Measurements from ENCODE around the gene PTBP3. TPM values are rescaled to one million over a fixed set of nuclear protein-coding genes. Genes with fewer than 3 reads are reported as not detected.
A peak's percentile ranks its signal among the peaks of the same experiment; 100 is the strongest.

Gene PTBP3
- polyA plus RNA-seq, 1 of the 3 experiments (the other 2 are of a cell fraction): 6.1 TPM

DNA sequence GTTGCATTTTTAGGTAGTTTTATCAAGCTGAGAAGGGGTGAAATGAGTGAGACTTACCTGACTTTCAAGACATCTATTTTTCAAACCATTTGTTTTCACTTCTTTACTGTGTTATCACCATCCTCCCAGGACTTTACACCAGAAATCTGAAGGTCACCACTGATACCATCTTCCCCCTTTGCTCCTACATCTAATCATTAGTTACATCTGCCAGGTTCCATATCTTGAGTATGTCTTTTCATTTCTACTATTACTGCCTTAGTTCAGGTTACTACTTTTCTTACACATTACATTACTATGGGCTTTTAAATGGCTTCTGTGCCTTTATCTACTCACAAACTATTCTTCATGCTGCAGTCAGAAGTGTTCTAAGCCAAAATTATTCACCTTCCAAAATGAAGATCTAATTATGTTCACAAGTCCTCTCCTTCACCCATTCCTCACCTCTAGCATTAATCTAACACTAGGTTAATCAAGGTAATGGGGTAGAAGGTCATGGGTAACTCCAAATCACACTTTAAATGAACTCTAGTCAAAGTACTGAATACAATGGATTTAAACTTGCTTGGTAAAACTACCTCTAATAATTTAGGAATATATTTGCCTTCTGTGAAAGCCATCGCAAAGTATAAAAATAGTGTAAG is 44.4 kb upstream of the PTBP3 start:
- Histone ChIP-seq H3K36me3 (replicated peaks in 1 of 2; ENCODE audit: control insufficient read depth in 1 of 2, insufficient read depth in 2 of 2, low read length in 1 of 2) (no peaks in the 10 kb centered on the region), H3K27me3 (ENCODE audit: insufficient read depth) (no peaks in the 10 kb centered on the region), H3F3A (replicated peaks; ENCODE audit: insufficient read depth) (peaks cover 8% of the 10 kb centered on the region), H3K4me2 (peak overlapping the region; percentile 95), H3K9me3 (no peaks in the 10 kb centered on the region), H3K9ac (no peak overlapping the region), H3K4me3 (ENCODE audit: low read depth in 2 of 2, low read length in 1 of 2) (peak overlapping the region; percentile 73 to 94; a peak in 2 of 4 replicates), H3K79me2 (ENCODE audit: insufficient read depth) (peaks cover 39% of the 10 kb centered on the region), H3K4me1 (ENCODE audit: control insufficient read depth in 1 of 2, insufficient read depth in 2 of 2, low read depth in 1 of 2, low read length in 1 of 2) (peaks cover 3 to 4% of the 10 kb centered on the region in 2 experiments; a peak in 3 of 4 replicates), H3K27ac (ENCODE audit: low read depth in 2 of 2, low read length in 1 of 2) (no peak overlapping the region), H2AFZ (ENCODE audit: low read depth) (peak overlapping the region; percentile 95; the same call in 1 of the 2 replicates), H3K9me2 (no peaks in the 10 kb centered on the region), H4K20me1 (ENCODE audit: insufficient read depth) (no peaks in the 10 kb centered on the region)
- no peak for DNase-seq
- WGBS (ENCODE audit: low lambda C conversion rate): 91% methylated on average over 1 of the region's 1 CpG
- no peak for TF ChIP-seq ELF1 (IDR thresholded peaks at IDR 0.05)
- no peak for TF ChIP-seq SIN3A (IDR thresholded peaks at IDR 0.05; ENCODE audit: borderline replicate concordance, low read depth, low read length)
- TF ChIP-seq RCOR1 (IDR thresholded peaks at IDR 0.05; ENCODE audit: low read length): no peak
- TF ChIP-seq, protein P1, sequence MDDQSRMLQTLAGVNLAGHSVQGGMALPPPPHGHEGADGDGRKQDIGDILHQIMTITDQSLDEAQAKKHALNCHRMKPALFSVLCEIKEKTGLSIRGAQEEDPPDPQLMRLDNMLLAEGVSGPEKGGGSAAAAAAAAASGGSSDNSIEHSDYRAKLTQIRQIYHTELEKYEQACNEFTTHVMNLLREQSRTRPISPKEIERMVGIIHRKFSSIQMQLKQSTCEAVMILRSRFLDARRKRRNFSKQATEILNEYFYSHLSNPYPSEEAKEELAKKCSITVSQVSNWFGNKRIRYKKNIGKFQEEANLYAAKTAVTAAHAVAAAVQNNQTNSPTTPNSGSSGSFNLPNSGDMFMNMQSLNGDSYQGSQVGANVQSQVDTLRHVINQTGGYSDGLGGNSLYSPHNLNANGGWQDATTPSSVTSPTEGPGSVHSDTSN (IDR thresholded peaks at IDR 0.05): no peak
- TF ChIP-seq, protein P2, sequence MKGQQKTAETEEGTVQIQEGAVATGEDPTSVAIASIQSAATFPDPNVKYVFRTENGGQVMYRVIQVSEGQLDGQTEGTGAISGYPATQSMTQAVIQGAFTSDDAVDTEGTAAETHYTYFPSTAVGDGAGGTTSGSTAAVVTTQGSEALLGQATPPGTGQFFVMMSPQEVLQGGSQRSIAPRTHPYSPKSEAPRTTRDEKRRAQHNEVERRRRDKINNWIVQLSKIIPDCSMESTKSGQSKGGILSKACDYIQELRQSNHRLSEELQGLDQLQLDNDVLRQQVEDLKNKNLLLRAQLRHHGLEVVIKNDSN (IDR thresholded peaks at IDR 0.05; ENCODE audit: borderline replicate concordance, low read depth): no peak
- TF ChIP-seq EP300 (IDR thresholded peaks at IDR 0.05; ENCODE audit: borderline replicate concordance in 1 of 2, low read depth in 1 of 2, low read length in 1 of 2): no peak
- no peak for TF ChIP-seq TEAD4 (IDR thresholded peaks at IDR 0.05; ENCODE audit: borderline replicate concordance, insufficient read depth)
- TF ChIP-seq FOXJ3 (CRISPR knock-in tag; IDR thresholded peaks at IDR 0.05): no peak
- no peak for TF ChIP-seq NRF1 (IDR thresholded peaks at IDR 0.05; ENCODE audit: low read depth, low read length)
- TF ChIP-seq YY1 (IDR thresholded peaks at IDR 0.05; ENCODE audit: low read depth): no peak
- TF ChIP-seq MEF2A (IDR thresholded peaks at IDR 0.05; ENCODE audit: borderline replicate concordance, low read depth): no peak
- ChIA-PET CTCF (interaction anchor here (1.3 to 1.4 kb wide), 2 partner anchors 16 to 442 kb away, joined by 3 to 5 read pairs; no protein-coding TSS in a partner anchor), POLR2A (interaction anchor here (0.8 kb wide), 1 partner anchor 205 kb away, joined by 3 read pairs; no protein-coding TSS in a partner anchor)

DNA sequence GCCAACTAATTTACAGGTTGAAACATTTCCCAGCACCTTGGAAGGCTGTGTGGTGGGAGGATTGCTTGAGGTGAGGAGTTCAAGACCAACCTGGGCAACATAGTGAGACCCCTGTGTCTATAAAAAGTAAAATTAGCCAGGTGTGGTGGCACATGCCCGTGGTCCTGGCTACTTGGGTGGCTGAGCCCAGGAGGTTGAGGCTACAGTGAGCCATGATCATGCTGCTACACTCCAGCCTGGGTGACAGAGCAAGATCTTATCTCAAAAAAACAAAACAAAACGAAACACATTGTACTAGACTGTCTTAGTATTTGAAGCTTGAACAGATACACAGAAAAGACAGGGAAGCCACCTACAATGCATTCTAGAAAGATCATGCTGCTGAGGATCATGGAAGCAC is 43.7 kb upstream of the PTBP3 start:
- peaks cover 31% of the 10 kb centered on the region for H3K79me2 ChIP-seq (ENCODE audit: insufficient read depth)
- CTCF ChIA-PET: interaction anchor here (1.3 to 1.4 kb wide), 2 partner anchors 16 to 443 kb away, joined by 3 to 5 read pairs; no protein-coding TSS in a partner anchor
- WGBS (ENCODE audit: low lambda C conversion rate): 56% methylated on average over 2 of the region's 2 CpGs
- H2AFZ ChIP-seq (ENCODE audit: low read depth): no peak overlapping the region
- no peak overlapping the region for H3K9ac ChIP-seq
- H3K4me3 ChIP-seq (ENCODE audit: low read depth in 2 of 2, low read length in 1 of 2): no peak overlapping the region
- H3F3A ChIP-seq (replicated peaks; ENCODE audit: insufficient read depth): peaks cover 8% of the 10 kb centered on the region
- H3K9me3 ChIP-seq: no peaks in the 10 kb centered on the region
- no peaks in the 10 kb centered on the region for H3K27me3 ChIP-seq (ENCODE audit: insufficient read depth)
- H4K20me1 ChIP-seq (ENCODE audit: insufficient read depth): no peaks in the 10 kb centered on the region
- peak overlapping the region; percentile 95; the same call in 1 of the 2 replicates for H3K4me2 ChIP-seq
- POLR2A ChIA-PET: interaction anchor here (0.8 kb wide), 1 partner anchor 204 kb away, joined by 3 read pairs; no protein-coding TSS in a partner anchor
- no peak overlapping the region for H3K27ac ChIP-seq (ENCODE audit: low read depth in 2 of 2, low read length in 1 of 2)
- H3K9me2 ChIP-seq: no peaks in the 10 kb centered on the region
- H3K4me1 ChIP-seq (ENCODE audit: control insufficient read depth in 1 of 2, insufficient read depth in 2 of 2, low read depth in 1 of 2, low read length in 1 of 2): peaks cover 3% of the 10 kb centered on the region in 2 experiments; a peak in 2 of 4 replicates
- H3K36me3 ChIP-seq (replicated peaks in 1 of 2; ENCODE audit: control insufficient read depth in 1 of 2, insufficient read depth in 2 of 2, low read length in 1 of 2): no peaks in the 10 kb centered on the region
- no peak for DNase-seq
- TF ChIP-seq SMC3 (IDR thresholded peaks at IDR 0.05; ENCODE audit: low read depth, low read length) (no peak), GABPA (IDR thresholded peaks at IDR 0.05; ENCODE audit: low read depth) (no peak), POLR2AphosphoS5 (IDR thresholded peaks at IDR 0.05; ENCODE audit: low read depth, low read length) (no peak), TEAD4 (IDR thresholded peaks at IDR 0.05; ENCODE audit: borderline replicate concordance, insufficient read depth) (no peak), YY1 (IDR thresholded peaks at IDR 0.05; ENCODE audit: low read depth) (no peak), MEF2A (IDR thresholded peaks at IDR 0.05; ENCODE audit: borderline replicate concordance, low read depth) (no peak), USF2 (IDR thresholded peaks at IDR 0.05; ENCODE audit: borderline replicate concordance, low read depth, low read length) (no peak), ELF1 (IDR thresholded peaks at IDR 0.05) (no peak)
- TF ChIP-seq, protein P3, sequence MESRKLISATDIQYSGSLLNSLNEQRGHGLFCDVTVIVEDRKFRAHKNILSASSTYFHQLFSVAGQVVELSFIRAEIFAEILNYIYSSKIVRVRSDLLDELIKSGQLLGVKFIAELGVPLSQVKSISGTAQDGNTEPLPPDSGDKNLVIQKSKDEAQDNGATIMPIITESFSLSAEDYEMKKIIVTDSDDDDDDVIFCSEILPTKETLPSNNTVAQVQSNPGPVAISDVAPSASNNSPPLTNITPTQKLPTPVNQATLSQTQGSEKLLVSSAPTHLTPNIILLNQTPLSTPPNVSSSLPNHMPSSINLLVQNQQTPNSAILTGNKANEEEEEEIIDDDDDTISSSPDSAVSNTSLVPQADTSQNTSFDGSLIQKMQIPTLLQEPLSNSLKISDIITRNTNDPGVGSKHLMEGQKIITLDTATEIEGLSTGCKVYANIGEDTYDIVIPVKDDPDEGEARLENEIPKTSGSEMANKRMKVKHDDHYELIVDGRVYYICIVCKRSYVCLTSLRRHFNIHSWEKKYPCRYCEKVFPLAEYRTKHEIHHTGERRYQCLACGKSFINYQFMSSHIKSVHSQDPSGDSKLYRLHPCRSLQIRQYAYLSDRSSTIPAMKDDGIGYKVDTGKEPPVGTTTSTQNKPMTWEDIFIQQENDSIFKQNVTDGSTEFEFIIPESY (IDR thresholded peaks at IDR 0.05; ENCODE audit: borderline replicate concordance, low read depth): no peak
- TF ChIP-seq, protein P4, sequence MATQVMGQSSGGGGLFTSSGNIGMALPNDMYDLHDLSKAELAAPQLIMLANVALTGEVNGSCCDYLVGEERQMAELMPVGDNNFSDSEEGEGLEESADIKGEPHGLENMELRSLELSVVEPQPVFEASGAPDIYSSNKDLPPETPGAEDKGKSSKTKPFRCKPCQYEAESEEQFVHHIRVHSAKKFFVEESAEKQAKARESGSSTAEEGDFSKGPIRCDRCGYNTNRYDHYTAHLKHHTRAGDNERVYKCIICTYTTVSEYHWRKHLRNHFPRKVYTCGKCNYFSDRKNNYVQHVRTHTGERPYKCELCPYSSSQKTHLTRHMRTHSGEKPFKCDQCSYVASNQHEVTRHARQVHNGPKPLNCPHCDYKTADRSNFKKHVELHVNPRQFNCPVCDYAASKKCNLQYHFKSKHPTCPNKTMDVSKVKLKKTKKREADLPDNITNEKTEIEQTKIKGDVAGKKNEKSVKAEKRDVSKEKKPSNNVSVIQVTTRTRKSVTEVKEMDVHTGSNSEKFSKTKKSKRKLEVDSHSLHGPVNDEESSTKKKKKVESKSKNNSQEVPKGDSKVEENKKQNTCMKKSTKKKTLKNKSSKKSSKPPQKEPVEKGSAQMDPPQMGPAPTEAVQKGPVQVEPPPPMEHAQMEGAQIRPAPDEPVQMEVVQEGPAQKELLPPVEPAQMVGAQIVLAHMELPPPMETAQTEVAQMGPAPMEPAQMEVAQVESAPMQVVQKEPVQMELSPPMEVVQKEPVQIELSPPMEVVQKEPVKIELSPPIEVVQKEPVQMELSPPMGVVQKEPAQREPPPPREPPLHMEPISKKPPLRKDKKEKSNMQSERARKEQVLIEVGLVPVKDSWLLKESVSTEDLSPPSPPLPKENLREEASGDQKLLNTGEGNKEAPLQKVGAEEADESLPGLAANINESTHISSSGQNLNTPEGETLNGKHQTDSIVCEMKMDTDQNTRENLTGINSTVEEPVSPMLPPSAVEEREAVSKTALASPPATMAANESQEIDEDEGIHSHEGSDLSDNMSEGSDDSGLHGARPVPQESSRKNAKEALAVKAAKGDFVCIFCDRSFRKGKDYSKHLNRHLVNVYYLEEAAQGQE (IDR thresholded peaks at IDR 0.05; ENCODE audit: low read depth, low read length): no peak
